ENCODE measurements around the gene NPR1. TPM values are rescaled to one million over a fixed set of nuclear protein-coding genes. Genes with fewer than 3 reads are reported as not detected.

NPR1 gene
- total RNA-seq, 1 donor from 2014 or later, result 8.5 TPM

DNA sequence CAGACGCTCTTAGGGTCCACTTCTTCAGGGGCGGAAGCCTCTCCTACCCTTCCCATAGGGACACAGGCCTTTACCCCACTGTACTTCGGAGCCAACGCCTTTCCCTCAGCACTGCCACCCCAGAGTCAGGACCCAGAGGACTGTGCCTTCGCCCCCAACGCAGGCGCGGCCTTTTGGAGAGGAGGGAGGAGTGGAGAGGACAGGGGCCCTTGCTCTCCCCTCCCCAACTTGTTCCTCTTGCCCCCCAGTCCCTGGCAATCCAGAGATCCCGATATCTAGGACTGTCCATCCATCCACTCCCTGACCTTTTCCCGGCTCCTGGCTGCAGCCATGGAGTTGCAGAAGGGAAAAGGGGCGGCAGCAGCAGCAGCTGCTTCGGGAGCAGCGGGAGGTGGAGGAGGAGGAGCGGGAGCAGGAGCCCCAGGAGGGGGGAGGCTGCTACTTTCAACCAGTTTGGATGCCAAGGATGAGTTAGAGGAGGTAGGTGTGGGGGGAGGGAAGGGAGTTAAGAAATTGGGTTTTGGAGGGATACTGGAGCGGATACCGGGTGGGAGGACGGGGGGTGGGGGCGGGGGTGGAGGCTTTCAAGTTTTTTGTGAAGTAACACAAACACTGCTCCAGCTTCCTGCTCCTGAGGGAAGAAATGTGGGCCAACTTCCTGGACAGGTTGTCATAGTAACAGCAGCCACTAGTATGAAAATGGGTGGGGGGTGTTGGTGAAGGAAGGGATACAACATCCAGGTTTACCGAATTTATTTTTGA is 50.0 kb downstream of the NPR1 start:
- DNase-seq, result peak; percentile 81

GRCh38 chr1:153730468-153730988 is 52.0 kb downstream of the NPR1 start:
- DNase-seq, result no peak

DNA sequence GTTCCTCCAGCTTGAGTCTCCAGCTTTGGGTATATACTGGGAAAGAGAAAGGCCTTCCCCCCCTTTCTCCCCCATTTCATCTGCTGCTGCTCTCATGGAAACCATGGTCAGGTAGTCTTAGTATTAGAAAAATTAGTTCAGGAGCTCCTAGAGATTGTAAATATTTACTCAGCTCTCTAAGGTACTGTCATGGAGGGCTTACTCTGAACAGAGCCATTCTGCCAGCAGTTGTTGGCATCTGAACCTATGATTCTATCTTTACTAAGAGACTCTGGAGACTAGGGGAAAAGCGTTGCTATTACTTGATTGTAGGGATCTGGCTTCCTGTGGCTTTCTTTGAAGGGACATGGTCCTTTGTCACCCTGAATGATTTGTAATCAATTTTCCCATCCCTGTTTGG is 55.5 kb downstream of the NPR1 start:
- no peak for DNase-seq

GRCh38 chr1:153734396-153735089 is 56.1 kb downstream of the NPR1 start:
- DNase-seq, result no peak

GRCh38 chr1:153735090-153735420 is 56.6 kb downstream of the NPR1 start:
- no peak for DNase-seq

DNA sequence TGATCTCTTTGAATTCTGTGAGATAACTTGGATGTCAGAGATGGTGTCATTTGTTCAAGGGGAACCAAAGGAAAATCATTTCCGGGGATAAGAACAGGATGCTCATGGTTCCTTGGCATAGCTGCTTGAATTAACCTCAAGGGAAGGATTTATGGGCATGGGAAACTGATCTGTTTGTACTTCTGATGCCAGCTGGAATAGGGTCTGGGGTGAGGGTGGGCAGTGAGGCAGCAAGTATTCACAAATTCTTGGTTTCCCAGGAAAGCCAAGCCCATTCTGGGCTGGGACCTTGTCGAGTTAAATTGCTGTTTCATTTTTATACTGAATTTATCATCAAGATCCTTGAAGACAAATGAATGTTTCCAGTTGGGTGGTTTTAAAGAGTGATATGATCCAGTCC is 63.5 kb downstream of the NPR1 start:
- no peak for DNase-seq

- DNase-seq, result no peak
These were observed 64.1 kb downstream of the NPR1 start for GRCh38 chr1:153742411-153743142.

Small RNA genes within 50 kb of the gene (small RNA-seq; reads per million reads assigned to genes)
- gene MIR8083 (ENCODE audit: low replicate concordance) (not detected), gene RF00019 (ENCODE audit: low replicate concordance) (not detected), gene RN7SL372P (ENCODE audit: low replicate concordance) (not detected)

Other genes with a start within 250 kb of the NPR1 start
- gene S100A7, start 218.0 kb upstream of the NPR1 start, total RNA-seq, result 2.6 TPM
- gene S100A6, start 142.7 kb upstream of the NPR1 start, total RNA-seq, result 103 TPM
- gene S100A5, start 137.8 kb upstream of the NPR1 start, total RNA-seq, result not detected
- gene S100A4, start 132.9 kb upstream of the NPR1 start, total RNA-seq, result 160 TPM
- gene S100A3, start 129.4 kb upstream of the NPR1 start, total RNA-seq, result 0.72 TPM
- gene S100A2, start 112.8 kb upstream of the NPR1 start, total RNA-seq, result 46.5 TPM
- gene S100A16, start 65.6 kb upstream of the NPR1 start, total RNA-seq, result 76.2 TPM
- gene S100A14, start 62.4 kb upstream of the NPR1 start, total RNA-seq, result 40.9 TPM
- gene S100A13, start 51.2 kb upstream of the NPR1 start, total RNA-seq, result 42.5 TPM
- gene S100A1, start 50.3 kb upstream of the NPR1 start, total RNA-seq, result 13.4 TPM
- 71.8 TPM for gene CHTOP, start 44.6 kb upstream of the NPR1 start, total RNA-seq
- gene SNAPIN, start 20.0 kb upstream of the NPR1 start, total RNA-seq, result 64.9 TPM
- gene ILF2, start 7.7 kb upstream of the NPR1 start, total RNA-seq, result 136 TPM
- 34.9 TPM for gene INTS3, start 49.4 kb downstream of the NPR1 start, total RNA-seq
- gene SLC27A3, start 96.7 kb downstream of the NPR1 start, total RNA-seq, result 15.2 TPM
- 11.2 TPM for gene GATAD2B, start 244.3 kb downstream of the NPR1 start, total RNA-seq

All from tongue (tissue), 3 donors.